GM12873 (cell line): Measurements from ENCODE around the gene TXNL4A.

ENCODE experiments used
- CTCF ChIP-seq: IDR thresholded peaks from 2 replicates; pipeline ENCODE4 v1.5.1; 2012; ENCODE audit warnings: low read depth, mild to moderate bottlenecking, moderate library complexity, low read length, control low read depth; ENCODE audit not compliant: insufficient read depth; ENCODE audit errors: missing control alignments

TXNL4A gene

GRCh38 chr18:79970419-79971133, 17.8 kb downstream of the TXNL4A start:
- TF ChIP-seq CTCF, result no peak

GRCh38 chr18:79965119-79965902, 23.1 kb downstream of the TXNL4A start:
- TF ChIP-seq CTCF, result no peak

- peak; percentile 38 for TF ChIP-seq CTCF
These were observed 23.8 kb downstream of the TXNL4A start, which contains the start of gene HSBP1L1 for GRCh38 chr18:79964330-79965118. Gene HSBP1L1 (plus strand): TSS chr18:79964643. CDS start chr18:79964736, 93 bp downstream.

- no peak for TF ChIP-seq CTCF
These were observed 24.6 kb downstream of the TXNL4A start for GRCh38 chr18:79963658-79964329.

GRCh38 chr18:79962835-79963657, 25.3 kb downstream of the TXNL4A start:
- TF ChIP-seq CTCF, result peak; percentile 64

- TF ChIP-seq CTCF, result no peak
These were observed 26.1 kb downstream of the TXNL4A start for GRCh38 chr18:79962311-79962710.
